Activated CD4-positive, alpha-beta T cell treated with anti-CD3 and anti-CD28 coated beads, Interleukin-2, amount 50 U/mL, for 1 hour (primary cell): Measurements from ENCODE around the gene BRAP.
"Not testable (repeated sequence)": the region's sequence is repeated elsewhere in the genome, so short reads cannot be mapped to it uniquely, and the experiment has no call there.

Source experiments
- DNase-seq: peaks from one replicate; pipeline ENCODE4 v3.0.0-alpha.2; 2020

BRAP gene

GRCh38 chr12:111673503-111673902, 12.3 kb downstream of the BRAP start:
- no peak for DNase-seq

DNA sequence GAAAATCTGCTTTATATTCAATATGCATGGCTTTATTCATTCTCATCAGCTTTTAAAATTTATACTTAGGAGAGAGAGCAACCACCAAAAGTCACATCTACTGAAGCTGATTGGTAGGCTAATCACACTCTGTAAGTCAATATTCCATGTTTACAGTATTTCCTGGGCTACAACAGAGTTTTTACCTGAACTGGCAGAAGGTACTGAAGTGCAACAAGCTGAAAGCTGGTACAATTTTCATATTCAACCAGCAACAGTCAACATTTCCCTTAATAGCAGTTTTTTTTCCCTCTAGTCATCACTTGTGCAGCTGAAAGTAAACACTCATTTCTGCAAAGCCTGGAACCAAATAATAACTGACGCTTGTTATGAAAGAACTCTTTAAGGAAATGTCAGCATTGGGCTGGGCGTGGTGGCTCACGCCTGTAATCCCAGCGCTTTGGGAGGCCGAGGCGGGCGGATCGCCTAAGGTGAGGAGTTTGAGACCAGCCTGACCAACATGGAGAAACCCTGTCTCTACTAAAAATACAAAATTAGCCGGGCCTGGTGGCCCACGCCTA, 12.9 kb downstream of the BRAP start:
- DNase-seq, result no peak

- DNase-seq, result no peak
These were observed 20.5 kb downstream of the BRAP start for GRCh38 chr12:111664961-111665865.

GRCh38 chr12:111664499-111664898, 21.3 kb downstream of the BRAP start:
- no peak for DNase-seq

GRCh38 chr12:111656016-111656415, 29.7 kb downstream of the BRAP start:
- no peak for DNase-seq

- no peak for DNase-seq
These were observed 30.4 kb downstream of the BRAP start for GRCh38 chr12:111655356-111655755.

DNA sequence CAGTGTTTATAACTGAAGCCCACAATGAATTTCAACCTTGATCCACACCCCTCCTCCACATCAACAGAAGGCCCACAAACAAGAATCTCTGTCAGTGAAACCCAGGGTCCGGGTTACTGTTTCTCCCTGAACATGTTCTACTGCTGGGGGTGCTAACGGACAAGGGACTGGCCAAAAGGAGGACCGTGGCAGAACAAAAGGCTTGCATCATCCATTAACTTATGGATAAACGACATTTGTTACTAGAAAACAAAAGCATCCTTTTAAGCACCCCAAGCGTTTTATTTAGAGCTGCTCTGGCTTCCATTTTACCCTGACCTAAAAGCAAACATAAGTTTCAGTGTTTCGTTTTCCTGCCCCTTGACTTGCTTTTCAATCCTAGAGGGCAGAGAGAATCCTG, 32.2 kb downstream of the BRAP start:
- DNase-seq, result no peak

DNA sequence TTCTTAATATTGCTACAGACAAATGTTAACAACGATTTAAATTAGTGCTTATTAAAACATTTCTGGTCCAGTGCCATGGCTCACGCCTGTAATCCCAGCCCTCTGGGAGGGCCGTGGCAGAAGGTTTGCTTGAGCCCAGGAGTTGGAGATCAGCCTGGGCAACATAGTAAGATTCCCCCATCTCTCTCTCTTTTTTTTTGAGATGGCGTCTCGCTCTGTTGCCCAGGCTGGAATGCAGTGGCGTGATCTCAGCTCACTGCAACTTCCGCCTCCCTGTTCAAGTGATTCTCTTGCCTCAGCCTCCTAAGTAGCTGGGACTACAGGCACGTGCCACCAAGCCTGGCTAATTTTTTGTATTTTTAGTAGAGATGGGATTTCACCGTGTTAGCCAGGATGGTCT, 33.2 kb downstream of the BRAP start:
- not testable (repeated sequence) for DNase-seq

DNA sequence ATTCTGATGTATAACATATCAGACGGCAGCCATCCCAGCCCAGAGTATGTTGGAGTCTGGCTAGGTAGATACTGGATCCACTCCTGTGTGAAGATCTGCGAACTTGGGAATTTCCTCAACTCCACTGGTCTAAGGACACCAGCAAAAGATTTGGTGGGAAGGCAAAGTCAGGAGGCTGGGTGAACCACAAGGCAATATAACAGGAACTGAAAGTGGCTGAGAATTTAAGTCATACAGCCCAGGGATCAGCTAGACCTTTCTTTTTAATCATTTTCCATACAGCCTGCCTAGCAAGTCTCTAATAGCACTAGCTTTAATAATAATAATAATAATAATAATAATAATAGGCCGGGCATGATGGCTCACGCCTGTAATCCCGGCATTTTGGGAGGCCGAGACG, 34.8 kb downstream of the BRAP start:
- DNase-seq, result no peak

DNA sequence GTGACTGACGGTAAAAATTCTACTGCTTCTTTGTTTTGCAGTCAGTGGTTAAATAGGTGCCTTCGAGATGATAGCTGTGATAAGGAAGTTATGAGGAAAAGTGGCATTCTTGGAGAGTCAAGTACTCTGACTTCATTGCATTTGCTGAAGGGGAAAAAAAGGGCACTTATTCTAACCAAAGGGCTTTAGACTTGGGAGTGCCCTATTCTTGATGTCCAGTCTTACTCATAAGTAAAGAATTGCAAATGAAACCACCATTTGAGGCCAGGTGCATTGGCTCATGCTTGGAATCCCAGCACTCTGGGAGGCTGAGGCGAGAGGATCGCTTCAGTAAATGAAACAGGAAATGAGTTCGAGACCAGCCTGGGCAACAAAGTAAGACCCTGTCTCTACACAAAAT, 40.3 kb downstream of the BRAP start:
- DNase-seq, result no peak

DNA sequence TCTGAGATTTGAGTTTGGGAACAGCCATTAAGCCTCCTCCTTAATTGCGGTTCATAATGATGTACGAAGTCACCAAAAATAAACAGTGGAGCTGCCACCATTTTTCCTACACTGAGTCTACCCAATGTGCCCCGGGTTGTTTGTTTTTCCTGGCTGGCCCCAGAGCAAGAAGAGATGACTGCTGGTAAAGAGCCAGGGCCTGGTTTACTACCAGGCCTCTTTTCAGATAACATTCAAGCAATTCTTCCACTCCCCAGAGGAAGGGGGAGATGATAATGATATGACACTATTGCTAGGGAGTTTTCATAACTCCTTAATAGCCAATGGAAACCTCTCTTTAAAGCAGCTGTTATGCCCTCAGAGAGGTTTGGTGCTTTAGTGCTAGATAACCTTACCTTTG, 42.3 kb downstream of the BRAP start:
- DNase-seq, result no peak

- no peak for DNase-seq
These were observed 42.9 kb downstream of the BRAP start for GRCh38 chr12:111642681-111643426.

DNA sequence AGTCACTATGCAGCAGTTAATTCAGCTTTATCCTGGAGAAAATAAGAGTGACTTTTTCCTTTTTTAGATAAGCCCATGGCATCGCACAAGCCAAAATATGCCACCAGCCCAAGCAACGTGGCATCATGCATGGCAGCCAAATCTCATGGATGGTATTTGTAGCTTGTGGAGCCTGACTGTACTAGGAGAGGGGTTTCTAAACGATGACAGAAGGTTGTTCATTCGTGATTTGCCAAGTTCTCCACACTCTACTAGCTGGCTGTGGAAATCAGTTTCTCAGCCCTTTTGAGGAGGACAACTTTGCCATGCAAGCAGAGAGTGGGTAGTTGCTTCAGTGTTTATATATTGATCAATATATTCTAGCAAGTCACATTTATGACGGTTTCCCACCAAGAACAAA, 45.2 kb downstream of the BRAP start:
- DNase-seq, result no peak

GRCh38 chr12:111638556-111638955, 47.2 kb downstream of the BRAP start:
- no peak for DNase-seq

DNA sequence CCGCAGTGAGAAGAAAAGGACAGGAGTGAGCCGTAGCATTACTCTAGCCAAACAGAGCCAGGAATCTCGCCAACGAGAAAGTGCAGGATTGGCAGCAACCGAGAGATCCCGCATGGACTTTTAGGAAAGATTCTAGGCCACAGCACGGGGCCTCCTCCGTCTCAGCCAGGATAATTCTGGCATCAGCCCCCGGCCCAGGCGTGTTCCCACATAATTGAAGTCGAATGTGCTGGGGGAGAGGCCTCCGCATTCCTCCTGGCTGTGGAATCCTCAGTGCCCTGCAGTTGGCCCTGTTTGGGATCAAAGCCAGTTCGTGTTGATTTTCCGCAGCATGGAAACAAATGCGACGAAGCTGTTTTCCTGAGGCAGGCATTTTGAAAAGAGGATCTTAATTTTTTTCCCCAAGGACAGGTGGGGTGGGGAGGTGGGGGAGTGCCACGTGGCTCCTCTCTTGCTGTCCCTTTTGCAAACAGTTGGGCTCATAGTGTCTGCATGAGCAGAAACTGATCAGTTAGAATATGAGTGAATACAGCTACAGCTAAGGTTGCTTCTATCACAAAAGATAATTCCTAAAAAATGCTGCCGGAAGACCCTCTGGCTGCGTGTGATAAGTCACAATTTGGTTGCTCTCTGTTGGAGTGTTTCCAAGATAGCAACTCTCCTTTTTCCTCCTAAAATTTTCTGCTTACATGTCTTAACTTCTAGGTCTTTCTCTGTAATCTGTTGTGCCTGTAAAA, 49.4 kb downstream of the BRAP start:
- no peak for DNase-seq

GRCh38 chr12:111635524-111635923, 50.2 kb downstream of the BRAP start:
- no peak for DNase-seq

DNA sequence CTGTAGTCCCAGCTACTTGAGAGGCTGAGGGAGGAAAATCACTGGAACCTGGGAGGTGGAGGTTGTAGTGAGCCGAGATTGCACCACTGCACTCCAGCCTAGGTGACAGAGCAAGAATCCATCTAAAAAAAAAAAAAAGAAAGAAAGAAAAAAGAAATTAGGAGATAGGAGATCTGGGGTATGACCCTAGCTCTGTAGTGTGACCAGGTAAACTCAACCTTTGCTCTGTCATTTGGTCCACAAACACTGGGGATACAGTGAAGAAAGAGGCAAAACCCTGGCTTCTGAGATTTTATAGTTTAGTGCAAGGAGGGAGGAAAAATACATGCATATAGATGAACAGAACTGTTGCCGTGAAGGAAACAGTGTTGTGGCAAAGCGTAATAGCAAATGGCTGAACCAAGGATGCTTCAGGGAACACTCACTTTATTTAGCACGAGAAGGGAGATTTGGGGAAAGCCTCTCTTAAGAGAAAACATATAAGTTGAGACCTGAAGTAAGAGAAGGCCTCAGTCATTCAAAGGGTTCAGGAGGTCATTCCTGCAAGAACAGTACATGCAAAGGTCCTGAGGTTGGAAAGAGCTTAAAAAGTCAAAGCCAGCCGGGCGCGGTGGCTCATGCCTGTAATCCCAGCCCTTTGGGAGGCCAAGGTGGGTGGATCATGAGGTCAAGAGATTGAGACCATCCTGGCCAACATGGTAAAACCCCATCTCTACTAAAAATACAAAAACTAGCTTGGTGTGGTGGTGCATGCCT, 57.1 kb downstream of the BRAP start:
- no peak for DNase-seq

- DNase-seq, result no peak
These were observed 59.5 kb downstream of the BRAP start for GRCh38 chr12:111626230-111626629.

DNA sequence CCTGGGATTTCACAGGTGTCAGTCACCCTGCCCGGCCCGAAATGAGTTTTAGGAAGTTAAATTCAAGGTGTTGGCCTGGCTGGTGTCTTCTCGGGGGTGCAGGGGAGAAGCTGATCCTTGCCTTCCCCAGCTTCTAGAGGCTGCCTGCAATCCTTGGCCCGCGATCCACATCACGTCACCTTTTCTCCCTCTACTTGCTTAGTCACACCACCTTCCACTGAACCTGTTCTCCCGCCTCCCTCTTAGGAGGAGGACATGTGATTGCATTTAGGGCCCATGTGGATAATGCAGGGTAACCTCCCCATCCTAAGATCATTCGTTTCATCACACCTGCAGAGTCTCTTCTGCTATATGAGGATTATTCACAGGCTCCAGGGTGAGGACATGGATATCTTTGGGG, 61.2 kb downstream of the BRAP start:
- no peak for DNase-seq

GRCh38 chr12:111617841-111618240, 67.9 kb downstream of the BRAP start:
- not testable (repeated sequence) for DNase-seq

DNA sequence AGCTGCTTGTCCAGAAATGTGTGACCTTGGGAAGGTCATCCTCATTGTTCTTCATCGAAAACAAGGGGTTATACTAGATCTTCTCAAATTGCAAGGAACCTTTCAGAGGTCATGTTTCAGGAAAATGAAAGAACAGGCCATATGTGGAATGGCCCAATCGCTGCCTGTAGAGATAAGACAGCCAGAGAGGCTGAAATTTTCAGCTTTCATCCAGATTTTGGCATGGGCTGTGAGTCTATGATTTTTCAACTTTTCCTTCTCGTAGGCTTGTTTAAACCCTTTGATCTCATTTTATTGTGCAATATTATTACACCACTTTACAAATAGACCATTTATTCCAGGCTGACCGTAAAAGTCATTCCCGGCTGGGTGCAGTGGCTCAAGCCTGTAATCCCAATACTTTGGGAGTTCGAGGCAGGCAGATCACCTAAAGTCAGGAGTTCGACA, 69.6 kb downstream of the BRAP start:
- DNase-seq, result no peak

- DNase-seq, result no peak
These were observed 78.5 kb downstream of the BRAP start for GRCh38 chr12:111607239-111607638.
